Neural progenitor cell (in vitro differentiated cells): ENCODE data around the gene MTMR1.

ENCODE experiments used
- EZH2 ChIP-seq: fragments of 200-600 bp; sonication (generic); IDR thresholded peaks from 2 replicates; pipeline ENCODE4 v1.6.1; 2017; ENCODE audit warnings: antibody characterized with exemption, mild to moderate bottlenecking, moderate library complexity
- EZH2phosphoT487 ChIP-seq: fragments of 200-600 bp; sonication (generic); IDR thresholded peaks from 2 replicates; pipeline ENCODE4 v1.6.1; 2017; ENCODE audit warnings: antibody characterized with exemption
- TF ChIP-seq, protein P1 (sequence below): fragments of 200-600 bp; sonication (generic); IDR thresholded peaks from 2 replicates; pipeline ENCODE4 v1.5.1; 2017; ENCODE audit warnings: antibody characterized with exemption, mild to moderate bottlenecking

DNA sequence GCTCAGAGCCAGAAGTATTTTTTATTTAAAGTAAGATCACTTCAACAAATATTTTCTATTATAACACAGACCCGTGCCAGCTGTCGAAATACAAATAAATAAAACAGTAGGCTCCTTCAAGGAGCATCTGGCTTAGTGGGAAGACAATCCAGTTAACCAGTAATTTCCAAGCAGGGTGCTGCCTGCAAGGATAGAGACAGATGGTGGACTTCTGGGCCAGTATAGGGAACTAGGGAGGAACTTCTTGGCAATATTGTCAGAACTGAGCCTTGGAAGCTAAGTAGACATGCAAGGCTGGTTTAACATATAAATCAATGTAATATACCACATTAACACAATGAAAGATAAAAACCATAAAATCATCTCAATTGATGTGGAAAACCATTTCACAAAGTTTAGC is 17.0 kb upstream of the MTMR1 start:
- TF ChIP-seq, protein P1, sequence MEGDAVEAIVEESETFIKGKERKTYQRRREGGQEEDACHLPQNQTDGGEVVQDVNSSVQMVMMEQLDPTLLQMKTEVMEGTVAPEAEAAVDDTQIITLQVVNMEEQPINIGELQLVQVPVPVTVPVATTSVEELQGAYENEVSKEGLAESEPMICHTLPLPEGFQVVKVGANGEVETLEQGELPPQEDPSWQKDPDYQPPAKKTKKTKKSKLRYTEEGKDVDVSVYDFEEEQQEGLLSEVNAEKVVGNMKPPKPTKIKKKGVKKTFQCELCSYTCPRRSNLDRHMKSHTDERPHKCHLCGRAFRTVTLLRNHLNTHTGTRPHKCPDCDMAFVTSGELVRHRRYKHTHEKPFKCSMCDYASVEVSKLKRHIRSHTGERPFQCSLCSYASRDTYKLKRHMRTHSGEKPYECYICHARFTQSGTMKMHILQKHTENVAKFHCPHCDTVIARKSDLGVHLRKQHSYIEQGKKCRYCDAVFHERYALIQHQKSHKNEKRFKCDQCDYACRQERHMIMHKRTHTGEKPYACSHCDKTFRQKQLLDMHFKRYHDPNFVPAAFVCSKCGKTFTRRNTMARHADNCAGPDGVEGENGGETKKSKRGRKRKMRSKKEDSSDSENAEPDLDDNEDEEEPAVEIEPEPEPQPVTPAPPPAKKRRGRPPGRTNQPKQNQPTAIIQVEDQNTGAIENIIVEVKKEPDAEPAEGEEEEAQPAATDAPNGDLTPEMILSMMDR: no peak
- no peak for TF ChIP-seq EZH2phosphoT487
- TF ChIP-seq EZH2: no peak
